HUDEP-2 (cell line): ENCODE data around the gene EXOSC1.
"Not testable (repeated sequence)": the region's sequence is repeated elsewhere in the genome, so short reads cannot be mapped to it uniquely, and the experiment has no call there.

Experiments
- DNase-seq, 76 experiments: peaks; one replicate each; lab custom pipeline; 2025; ENCODE audit not compliant: unreplicated experiment in 76 of 76; lab: John Stamatoyannopoulos, UW

EXOSC1 gene

DNA sequence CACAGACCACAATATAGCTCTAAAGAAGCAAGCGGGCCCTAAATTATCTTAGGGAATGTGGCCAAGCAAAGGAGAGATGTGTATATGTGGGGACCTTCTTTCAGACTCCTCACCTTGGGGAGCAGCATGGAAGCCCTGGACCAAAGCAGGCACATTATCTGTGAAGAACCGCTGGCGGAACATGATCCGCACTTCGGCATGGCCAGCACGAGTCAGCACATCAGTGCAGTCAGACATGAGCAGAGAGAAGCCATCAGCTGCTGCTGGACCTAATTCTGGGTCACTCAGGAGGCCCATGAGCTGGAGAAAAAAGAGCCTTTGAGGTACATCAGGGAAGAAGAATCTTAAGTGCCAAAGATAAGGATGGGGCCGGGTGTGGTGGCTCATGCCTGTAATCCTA lies 14.1 kb upstream of the EXOSC1 start:
- DNase-seq = no peak

DNA sequence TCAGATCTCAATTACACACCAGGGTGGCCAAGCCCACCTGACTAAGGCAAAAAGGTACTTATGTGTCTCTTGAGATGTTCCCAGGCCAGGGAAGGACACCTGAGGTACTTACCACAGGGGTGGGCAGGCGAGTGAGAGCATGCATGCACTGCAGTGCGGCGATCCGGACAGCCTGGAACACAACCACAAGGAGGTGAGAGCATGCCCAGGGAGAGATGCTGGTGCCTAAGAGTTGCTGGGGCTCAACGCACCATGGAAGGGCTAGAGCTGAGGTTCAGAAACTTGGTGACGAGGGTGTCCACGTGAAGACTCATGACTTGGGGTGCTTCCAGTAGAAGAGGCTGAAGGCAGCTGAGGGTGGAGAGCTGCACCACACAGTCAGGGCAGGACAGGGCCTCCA lies 13.3 kb upstream of the EXOSC1 start:
- DNase-seq = no peak

DNA sequence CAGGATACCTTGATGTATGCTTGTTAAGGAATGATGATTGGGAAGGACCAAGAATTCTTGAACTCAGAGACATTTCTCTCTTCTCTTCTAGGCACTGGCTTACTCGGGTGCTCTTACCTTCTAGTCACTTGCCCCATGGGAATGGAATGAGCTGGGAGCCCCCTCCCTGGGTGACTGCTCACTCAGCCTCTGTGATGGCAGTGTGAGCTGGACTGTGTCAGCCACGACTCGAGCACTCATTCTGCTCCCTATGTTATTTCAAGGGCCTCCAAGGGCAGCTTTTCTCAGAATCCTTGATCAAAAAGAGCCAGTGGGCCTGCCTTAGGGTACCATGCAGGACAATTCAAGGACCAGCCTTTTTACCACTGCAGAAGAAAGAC lies 10.9 kb upstream of the EXOSC1 start:
- DNase-seq = no peak

DNA sequence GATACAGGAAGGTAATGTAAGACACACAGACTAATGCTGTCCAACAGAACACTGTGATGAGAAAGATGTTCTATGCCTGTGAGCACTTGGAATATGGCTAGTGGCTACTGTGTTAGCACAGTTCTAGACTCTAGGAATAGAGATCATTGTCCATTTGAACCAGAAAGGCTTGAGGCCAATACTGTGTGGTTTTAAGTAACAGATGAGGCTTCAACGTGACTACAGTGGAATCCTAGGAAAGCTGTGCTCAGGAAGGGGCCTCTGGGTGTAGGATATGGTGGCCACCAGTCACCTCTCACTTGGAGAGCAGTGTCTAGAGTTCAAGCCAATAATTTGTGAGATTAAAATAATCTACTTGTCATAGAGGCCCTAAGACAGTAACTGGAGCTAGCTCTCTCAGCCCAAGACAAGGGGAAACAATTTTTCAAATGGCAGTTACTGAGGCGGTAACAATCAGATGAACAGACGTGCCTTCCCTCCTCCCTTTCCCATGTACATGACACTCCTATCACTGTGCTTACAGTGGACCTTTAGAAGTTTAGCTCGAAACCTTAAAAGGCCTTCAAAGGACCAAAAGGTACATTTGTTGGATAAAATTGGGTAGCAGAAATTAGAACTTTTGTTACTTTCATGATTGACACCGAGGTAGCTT lies 10.4 kb upstream of the EXOSC1 start:
- no peak for DNase-seq

DNA sequence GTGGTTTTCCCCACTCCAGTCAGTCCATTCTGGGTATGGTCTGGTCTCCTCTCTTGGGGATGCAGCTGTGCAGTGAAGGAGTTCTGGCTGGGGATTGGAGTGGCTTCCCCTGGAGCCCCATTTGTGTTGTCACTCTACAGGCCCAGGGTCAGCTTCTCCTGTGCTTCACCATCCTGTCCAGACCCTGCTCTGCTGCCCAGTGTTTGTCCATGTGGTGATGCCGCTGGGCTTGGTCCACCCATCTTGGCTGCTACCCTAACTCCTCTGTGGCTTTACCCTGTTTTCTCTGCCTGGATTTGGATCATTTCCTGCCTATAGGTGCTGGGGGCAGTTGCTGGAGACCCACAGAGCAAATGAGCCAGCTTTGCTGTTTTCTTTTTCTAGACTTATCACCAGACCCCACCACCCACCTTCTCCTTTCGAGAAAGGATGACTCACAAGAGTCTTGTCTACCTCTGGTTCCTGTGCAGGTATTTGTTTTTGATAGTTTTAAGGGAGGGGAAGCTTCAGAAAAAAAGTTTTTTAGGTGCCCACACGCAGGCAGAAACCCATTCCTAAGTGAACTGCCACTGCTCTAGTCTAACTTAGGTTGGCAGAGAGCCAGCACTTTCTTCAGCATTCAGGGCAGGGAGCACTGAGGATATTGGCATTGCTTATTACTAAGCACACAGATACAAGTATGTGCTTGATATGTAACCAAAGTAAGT lies 8.7 kb upstream of the EXOSC1 start:
- peak in 7 of 76 experiments; percentile 3 to 27 (median 6) for DNase-seq

DNA sequence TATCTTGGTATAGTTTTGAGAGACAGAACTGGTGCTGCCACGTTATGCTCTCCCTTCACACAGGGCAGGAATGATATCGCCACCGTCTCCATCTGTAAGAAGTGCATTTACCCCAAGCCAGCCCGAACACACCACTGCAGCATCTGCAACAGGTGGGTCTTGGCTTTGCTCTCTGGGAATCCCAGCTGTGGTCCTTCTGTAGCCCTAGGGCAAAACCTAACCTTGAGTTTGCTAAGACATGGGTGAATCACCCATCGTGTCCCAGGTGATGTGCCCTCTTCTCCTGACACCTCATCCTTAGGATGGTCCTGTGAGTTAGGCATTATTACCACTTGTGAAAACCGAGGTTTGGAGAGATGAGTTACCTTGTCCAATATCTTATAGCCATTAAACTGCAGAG lies 6.5 kb upstream of the EXOSC1 start:
- DNase-seq = no peak

DNA sequence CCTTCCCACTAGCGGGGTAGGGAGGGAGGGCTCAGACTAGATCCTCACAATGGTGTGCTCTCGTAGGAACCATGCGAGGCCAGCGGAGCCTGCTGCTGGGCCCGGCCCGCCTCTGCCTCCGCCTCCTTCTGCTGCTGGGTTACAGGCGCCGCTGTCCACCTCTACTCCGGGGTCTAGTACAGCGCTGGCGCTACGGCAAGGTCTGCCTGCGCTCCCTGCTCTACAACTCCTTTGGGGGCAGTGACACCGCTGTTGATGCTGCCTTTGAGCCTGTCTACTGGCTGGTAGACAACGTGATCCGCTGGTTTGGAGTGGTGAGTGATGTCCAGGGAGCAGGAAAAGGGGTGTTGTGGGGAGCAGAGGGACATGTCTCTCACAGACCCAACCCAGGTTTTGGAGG lies 5.8 kb upstream of the EXOSC1 start:
- DNase-seq = no peak

DNA sequence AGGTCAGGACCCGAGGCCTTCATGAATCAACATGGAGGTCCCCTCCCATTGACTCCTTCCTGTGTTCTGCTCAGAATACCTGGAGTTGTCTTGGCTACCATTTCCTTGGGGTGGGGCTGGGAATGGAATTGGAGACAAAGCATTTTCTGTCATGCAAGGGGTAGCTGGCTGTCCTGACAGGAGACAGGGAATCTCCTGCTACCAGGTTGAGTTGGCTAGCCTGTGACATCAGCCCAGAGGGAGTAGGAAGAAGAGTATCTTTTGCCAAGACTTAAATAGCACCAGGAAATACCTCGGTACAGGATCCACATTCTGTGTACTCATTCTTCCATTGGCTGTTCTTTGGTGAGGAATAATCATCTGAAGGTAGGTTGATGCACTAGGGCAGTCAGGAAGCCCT lies 5.0 kb upstream of the EXOSC1 start:
- no peak for DNase-seq

DNA sequence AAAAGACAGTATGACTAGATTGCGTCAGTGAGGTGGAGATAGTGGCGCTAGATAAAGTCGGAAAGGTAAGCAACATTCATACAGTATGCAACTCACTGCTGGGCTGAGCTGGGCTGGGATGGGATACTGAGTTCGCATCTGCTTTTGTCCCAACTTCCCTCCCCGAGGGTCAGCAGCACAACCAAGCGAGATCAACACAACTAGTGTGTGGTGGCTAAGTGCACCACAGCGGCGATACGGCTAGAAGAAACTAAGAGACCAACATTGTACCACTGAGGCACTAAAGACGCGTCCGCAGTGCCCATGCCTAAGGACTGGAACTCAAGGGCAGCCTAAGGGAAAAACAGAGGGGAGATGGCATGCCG lies 467 bp downstream of the EXOSC1 start:
- DNase-seq = no peak

DNA sequence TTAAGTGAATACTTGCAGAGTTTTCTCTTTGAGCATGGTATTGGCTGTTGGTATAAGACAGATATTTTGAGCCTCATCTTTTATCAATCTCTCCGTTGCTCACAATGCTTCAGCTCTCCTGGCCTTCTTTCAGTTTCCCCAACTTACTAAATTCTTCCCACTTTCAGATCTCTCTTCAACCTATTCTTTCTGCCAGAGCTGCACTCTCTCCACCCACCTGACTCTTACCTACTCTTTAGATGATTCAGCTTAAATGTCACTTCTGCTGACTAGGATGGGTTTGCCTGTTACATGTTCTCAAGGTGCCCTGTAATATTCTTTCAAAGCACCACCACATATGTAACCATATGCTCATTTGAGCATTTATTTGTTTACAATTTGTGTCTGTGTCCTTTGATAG lies 1.6 kb downstream of the EXOSC1 start:
- no peak for DNase-seq

DNA sequence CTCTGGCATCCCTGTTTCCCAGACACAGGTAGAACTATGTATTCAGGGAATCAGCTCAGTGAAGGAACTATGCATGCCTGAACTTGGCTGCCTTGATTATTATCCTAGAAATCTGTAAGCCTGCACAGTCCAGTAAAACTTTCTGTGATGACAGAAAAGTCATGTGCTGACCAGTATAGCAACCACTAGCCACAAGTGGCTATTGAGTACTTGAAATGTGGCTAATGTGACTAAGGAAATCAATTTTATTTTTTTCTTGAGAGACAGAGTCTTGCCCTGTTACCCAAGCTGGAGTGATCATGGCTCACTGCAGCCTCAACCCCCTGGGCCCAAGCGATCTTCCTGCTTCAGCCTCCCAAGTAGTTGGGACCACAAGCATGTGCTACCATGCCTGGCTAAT lies 3.5 kb downstream of the EXOSC1 start:
- DNase-seq = no peak

DNA sequence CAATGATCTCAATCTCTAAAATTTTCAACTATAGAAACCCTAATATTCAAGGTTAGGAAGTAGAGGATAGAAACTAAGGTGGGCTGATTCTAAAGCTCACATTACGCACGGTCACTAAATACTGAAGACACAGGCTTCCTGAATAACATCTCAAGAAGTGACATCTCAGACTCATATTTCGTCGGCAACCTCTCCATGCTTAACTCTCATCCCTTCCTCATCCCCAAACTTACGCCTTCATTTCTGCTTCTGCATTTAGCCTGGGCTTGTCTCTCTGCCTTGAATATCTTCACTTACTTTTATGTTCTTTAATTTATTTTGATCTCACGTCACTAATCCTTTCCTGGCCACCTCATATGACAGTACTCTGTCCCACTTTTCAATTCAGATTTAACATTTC lies 10.6 kb downstream of the EXOSC1 start:
- no peak for DNase-seq

DNA sequence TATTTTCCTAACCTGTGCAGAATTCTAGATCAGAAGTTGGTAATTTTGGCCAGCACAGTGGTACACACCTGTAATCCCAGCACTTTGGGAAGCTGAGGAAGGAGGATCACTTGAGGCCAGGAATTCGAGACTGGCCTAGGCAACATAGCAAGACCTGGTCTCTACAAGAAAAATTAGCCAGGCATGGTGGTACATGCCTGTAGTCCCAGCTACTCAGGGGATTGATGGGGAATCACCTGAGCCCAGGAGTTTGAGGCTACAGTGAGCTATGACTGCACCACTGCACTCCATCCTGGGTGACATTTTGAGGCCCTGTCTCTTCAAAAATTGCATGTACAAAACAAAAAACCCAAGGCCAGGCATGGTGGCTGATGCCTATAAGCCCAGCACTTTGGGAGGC lies 11.2 kb downstream of the EXOSC1 start:
- DNase-seq = no peak

DNA sequence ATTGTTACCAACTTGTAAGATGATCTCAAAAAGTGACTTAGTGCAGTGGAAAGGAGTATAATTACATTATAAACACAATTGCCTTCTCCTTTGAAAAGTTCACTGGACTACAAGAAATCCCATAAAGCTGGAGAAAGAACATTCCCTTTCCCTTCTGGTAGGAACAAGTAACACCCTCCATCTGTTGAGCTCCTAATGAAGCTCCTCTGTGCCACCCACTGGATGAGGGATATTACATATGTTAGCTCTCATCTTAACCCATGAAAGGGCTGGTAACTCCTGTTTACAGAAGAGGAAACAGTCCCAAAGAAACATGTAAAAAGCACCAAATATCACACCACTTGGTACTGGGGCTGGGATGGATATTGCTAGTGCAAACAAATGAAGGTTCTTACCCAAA lies 11.8 kb downstream of the EXOSC1 start:
- no peak for DNase-seq

DNA sequence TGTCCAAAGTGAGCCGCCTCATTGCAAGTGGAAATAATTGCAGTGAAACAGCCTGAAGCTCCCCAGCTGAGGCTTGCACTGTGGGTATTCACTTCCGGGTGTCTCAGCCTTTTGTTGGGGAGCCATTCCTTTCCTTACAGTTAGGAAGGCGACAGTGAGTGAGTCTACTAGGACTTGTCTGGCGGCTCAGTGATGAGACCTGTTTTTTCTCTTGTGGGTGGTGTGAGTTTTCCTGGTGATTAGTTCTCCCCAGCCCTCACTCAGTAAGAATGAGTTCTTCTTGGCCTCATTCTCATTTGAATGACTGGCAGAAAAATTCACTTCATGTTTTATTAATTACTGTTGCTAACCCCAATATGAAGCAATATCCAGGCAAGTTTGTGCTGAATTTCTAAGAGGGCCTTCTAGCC lies 17.2 kb downstream of the EXOSC1 start:
- DNase-seq = no peak

DNA sequence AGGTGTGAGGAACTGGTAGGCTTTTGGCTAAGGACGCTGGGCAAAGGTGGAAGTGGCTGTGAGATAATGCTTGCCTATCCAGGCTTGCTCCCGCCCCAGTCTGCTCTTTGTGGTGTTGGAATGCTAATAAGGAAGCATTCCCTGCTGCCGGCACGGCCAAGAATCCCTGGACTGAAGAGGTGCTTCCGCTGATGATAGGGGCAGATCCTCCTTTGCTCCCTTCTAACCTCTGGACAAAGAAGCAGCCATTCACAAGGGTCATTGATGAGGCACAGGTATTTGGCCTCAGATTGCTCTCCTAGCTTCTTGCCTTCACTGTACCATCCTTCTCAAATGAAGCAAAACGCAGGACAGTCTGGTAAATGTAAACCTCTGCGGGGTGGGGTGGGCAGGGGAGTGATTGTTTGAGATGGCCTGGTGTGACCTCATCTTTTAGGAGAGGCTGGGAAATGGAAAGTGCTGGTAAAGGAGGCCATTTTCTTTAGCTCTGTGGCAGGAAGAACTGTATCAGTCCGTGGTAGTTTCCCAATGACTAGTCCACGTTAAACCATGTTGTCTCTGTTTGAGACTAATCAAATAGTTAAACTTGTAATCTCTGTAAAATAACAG lies 18.1 kb downstream of the EXOSC1 start:
- DNase-seq = no peak

DNA sequence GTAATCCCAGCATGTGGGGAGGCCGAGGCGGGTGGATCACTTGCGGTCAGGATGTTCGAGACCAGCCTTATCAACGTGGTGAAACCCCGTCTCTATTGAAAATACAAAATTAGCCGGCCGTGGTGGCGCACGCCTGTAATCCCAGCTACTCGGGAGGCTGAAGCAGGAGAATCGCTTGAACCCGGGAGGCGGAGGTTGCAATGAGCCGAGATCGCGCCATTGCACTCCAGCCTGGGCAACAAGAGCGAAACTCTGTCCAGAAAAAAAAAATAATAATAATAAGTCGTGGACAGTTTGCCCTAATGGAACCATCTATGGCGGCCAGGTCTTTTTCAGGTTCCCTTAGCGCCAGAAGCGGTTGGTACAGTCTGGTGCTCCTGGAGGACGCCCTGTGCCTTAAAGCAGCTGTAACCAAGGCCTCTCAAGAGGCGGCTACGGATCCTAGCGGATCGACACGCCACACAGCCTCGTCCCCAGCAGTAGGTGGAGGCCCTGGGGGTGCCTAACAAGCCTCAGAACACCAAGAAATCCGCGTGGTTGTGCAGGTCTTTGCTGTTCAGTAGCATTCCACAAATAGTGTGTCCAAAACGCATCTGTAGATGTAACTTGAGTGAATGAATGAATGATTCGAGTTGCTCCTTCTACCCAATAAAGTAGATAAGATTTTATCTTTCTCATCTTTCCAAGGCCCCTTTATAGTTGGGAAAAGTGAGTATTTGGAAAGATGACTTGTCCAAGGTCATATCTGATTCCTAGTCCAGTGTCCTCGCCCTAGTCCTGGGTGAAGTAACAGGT lies 18.8 kb downstream of the EXOSC1 start:
- no peak for DNase-seq

DNA sequence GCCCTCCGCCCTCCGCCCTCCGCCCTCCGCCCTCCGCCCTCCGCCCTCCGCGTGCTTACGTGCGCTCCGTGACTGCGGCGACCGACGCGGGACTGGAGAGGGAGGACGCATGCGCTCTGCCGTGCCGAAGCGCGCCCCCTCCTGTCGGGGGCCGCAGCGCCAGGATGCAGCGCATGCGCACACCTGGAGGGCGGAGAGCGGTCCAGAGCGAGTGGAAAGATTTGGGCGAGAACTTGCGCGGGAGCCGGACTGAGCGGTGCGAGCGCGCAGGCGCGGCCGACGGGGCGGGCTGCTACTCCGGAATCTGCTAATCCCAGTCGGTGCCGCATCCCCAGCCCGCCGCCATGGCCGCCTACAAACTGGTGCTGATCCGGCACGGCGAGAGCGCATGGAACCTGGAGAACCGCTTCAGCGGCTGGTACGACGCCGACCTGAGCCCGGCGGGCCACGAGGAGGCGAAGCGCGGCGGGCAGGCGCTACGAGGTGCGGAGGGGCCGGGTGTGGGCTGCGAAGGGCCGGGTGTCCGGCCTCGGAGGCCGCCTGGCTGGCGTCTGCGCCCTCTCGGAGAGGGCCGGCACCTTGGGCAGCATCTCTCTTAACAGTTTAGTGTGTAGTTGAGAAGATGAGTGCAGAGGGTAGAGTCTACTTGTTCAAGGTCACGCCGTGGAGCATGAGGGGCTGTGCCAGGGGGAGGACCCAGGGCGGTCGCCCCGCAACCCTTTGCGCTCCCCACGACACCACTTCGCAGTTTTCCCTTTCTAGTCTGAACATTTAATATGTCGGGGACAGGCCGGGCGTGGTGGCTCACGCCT lies 19.6 kb downstream of the EXOSC1 start, which contains the start of gene PGAM1:
TSS of gene PGAM1 (plus strand) at position 228 of the 812 bp plus-strand sequence. CDS start at position 345, 117 bp downstream.
- peak in 75 of 76 experiments; percentile 18 to 97 (median 91) for DNase-seq

DNA sequence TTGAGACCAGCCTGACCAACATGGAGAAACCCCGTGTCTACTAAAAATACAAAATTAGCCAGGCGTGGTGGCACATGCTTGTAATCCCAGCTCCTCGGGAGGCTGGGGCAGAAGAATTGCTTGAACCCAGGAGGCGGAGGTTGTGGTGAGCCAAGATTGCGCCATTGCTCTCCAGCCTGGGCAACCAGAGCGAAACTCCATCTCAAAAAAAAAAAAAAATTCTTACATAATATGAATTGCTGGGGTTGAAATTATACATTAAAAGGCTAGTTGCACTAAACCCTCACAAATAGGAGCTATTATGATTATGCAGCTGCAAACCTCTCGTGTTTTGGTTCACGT lies 22.1 kb downstream of the EXOSC1 start:
- not testable (repeated sequence) for DNase-seq

DNA sequence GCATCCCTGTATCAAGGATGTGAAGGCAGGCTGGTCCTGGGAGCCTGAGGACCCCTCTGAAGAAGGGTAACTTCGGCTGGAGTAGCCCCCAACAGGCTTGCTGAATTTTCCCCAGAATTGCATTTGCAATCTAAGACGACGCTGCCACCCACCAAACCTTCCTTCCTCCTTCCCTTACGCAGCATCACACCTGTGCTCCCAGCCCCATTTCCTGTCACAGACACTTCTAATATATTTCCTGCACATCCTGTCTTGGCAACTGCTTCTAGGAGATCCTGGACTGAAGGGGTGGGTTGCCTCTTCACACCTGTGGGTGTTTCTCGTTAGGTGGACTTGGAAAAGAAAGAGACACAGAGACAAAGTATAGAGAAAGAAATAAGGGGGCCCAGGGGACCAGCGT lies 29.2 kb downstream of the EXOSC1 start:
- DNase-seq = no peak

DNA sequence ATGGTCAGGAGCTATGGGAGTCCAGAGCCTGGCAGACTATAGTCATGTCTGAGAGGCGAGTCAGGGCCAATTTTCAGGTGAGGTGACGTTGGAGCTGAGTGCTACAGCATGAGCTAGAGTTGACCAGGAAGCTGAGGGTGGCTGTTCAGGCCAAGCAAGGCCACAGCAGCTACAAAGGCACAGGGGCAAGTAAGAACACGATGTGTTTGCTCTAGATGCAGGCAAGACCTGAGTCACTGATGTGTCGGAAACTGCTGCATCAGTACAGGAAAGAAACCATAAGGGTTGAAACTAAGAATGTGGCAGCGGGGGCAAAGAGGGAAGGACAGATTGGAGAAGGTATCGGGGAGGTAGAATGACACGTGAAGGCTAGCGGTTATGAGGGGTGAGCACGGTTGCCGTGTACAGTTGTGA lies 32.9 kb downstream of the EXOSC1 start:
- DNase-seq = no peak
